NCI-H748 treated with DMSO at 0.1 percent for 48 hours (cell line): ENCODE measurements around the gene GTF3C4.

Experiments used
- DNase-seq: peaks from one replicate; lab custom pipeline; 2025; lab: John Stamatoyannopoulos, UW

GTF3C4 gene

DNA sequence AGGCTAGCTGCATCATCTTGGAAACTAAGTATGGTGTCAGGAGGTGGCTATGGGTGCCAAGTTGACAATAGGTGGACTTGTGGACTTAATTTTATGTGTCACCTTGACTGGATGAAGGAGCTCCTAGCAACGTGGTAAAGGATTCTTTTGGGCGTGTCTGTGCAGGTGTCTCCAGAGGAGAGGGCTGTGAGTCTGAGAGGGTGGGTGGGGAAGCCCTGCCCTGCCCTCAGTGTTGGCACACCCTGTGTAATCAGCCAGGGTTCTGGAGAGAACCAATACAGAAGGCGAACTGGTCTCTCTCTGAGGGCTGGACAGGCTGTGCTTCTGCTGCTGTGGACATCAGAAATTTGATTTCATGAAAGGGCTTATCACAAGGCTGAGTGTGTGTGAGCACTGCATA lies 61.0 kb downstream of the GTF3C4 start:
- no peak for DNase-seq

DNA sequence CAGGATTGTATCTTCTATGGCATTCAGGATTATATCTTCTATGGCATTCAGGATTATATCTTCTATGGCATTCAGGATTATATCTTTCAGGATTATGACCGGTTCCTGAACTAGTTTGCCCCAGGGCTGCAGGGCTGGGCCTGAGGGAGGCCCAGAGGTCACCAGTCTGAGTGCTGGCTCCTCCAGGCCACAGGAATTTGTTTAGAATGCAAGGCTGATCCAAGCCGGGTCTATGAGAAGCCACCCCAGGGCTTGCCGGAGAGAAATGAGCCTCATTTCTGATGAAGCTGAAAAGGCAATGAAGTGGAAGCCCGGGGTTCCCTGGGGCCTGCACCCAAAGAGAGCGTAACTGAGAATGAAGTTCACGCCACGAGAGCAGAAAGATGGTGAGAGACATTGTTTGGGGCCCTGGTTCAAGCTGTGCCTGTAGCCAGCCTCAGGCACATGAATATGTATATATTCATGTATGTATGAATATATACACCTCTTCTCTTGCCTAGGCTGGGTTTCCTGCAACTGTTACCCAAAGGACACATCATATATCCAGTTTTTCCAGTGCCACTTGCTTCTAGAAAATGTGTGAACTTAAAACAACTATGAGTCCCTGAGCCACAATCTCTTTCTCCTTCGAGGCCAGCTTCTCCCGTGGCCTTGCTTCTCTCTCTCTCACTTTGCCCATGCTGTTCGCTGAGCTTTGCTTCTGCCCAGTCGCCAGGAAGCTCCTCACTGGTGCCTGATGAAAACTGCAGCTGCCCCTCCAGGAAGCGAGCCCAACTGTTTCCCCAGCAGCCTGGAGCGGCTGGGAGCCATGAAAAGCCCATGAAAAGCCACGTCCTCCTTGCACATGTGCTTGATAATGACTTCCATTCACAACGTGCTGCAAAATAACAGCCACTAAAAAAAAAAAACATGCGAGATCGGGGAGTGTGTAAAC lies 62.3 kb downstream of the GTF3C4 start:
- no peak for DNase-seq

DNA sequence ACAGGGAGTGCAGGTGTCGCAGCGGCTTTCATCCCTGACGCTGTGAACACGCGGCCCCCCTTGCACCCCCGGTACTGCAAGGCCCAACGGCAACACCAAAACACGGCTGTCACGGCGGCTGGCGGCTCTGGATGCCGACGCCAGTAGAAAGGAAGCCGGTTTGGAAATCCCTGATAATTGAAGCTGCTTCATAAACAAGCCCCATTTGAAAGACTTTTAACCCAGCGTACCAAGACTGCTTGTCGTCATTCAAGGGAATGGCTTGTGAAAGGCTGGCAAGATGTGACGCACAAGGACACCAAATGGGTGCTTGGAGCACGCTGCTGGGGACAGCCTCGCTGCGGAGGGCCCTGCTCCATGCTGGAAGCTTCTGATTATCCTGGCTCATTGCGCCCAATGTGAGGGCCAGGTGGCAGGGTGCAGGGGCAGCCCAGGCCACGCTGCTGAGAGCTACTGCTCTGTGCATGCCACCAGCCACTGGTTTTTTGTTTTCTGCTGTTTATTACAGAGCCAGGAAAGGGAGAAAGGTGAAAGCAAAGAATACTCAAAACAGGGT lies 63.1 kb downstream of the GTF3C4 start:
- DNase-seq = no peak

DNA sequence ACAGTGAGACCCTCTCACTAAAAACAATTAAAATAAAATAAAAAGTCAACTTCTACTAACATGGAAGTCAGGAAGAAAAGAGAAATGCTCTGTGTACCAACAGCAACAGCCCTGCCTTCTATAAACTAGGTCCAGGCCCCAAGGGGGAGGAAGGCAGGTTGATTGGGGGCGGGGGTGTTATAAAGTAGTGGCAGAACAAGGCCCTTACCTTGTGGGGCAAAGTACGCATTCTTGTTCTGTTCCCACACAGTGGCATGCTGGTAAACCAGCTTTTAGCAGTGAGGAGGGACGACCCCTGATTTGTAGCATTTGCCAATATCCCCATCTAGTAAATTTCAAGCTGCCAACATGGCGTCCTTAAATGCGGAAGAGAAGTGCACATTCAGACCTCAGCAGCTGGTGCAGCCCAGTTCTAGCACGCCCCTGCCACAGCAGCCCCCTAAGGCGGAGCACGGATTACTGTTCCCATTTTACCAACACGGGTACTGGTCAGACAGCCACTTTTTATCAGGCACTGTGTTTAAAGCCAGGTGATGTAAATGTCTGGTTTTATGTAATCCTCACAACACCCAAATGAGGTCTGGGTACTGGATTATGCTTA lies 69.5 kb downstream of the GTF3C4 start:
- DNase-seq = no peak

DNA sequence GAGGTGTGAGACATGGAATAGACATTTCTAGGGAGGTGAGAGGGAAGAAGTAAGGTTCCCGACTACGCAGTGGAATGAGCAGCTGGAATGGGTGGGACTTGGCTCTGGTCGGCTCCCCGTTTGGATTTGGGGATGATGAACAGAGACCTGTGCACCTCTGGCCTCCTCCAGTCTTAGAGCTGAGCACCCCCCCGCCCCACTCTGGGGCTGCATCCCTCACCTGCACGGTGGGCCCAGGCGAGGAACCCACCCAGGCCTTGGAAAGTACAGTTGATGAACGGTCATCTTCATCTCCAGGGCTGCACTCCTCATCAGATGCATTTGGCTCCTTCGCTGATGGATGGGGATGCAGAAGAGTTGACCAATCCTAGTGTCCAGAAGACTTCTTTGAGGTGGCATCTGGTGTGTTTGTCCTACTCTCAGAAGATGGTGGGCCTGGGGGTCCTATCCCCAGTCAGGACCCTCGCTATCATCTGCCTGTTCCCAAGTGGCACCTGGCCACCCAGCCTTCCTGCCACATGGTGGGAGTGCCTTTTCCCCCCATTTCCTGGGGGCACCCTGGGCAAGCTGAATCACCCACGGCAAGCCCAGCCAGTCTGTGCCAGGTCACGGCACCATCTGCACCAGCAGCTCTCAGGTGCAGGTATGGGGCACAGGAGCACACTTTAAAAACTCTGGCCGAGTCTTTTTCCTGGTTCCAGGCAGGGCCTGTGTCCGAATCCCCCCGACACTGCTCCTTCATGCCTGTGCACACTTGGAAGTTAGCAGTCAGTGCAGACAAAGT lies 70.5 kb downstream of the GTF3C4 start:
- no peak for DNase-seq

DNA sequence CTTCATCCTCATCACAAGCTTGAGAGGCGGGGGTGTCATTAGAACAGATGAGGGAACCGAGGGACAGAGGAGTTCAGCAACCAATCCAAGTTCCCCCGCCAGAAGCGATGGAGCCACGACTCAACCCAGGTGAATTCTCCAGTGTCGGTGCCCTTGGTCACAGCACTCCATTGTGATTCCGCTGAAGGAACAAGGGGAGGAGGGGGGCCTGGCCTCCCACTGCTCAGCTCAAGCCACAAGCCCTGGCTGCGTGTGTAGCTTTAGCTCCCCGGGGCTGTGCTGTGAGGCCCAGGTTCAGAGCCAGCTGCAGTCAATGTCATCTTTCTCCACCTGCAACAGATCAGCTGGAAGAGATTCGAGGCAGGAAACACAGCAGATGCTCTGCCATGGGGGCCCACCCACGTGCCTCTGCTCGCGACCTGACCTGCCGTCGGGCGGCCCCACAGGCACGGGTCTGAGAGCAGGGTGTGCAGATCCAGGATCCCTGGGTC lies 72.6 kb downstream of the GTF3C4 start:
- DNase-seq = no peak

DNA sequence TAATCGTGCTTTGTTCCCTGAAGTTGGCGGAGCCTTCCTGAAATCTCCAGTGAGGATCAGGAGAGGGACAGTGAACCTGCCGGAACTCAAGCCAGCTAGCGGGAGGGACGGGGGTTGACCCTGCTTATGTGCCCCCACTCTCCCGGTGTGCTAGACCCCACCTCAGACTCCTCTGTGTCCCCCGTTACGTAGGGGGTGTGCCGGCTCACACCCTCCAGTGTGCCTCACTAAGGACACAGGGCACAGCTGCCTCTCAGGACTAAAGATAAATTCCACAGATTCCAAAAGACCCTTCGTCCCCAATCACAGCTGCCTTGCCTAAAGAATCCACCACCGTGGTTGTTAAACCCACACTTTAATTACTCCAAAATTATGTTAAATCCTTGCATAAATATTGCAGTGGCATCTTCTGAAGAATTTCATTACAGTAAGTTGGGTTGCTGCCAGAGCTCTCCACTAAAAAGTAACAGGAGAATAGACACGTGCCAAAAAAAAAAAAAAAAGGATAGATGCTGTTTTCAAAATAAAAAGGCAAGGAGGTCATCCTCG lies 73.7 kb downstream of the GTF3C4 start:
- DNase-seq = no peak
